Suprapubic skin (tissue), 4 donors: ENCODE data around the gene MAOA.

Experiments used
- EP300 ChIP-seq: sonication (generic); formaldehyde crosslinking; IDR thresholded peaks from one replicate; pipeline ENCODE4 v1.6.1; 2017; ENCODE audit warnings: antibody characterized with exemption
- POLR2A ChIP-seq, 2 donors: fragments of 450-650 bp; IDR thresholded peaks; one replicate each; pipeline ENCODE4 v1.6.1; 2017; ENCODE audit warnings: antibody characterized with exemption in 2 of 2, mild to moderate bottlenecking in 2 of 2, moderate library complexity in 2 of 2
- POLR2AphosphoS5 ChIP-seq, 3 donors: sonication (generic); formaldehyde crosslinking; IDR thresholded peaks; one replicate each; pipeline ENCODE4 v1.6.1; 2017; ENCODE audit warnings: antibody characterized with exemption in 3 of 3
- TF ChIP-seq, protein P1 (sequence below), 2 donors: fragments of 200-600 bp in 1 of 2; fragments of 450-650 bp in 1 of 2; sonication (generic) in 1 of 2; IDR thresholded peaks; one replicate each; pipeline ENCODE4 v1.5.1; 2016 to 2019; ENCODE audit warnings: antibody characterized with exemption in 2 of 2, mild to moderate bottlenecking in 1 of 2, moderate library complexity in 1 of 2

DNA sequence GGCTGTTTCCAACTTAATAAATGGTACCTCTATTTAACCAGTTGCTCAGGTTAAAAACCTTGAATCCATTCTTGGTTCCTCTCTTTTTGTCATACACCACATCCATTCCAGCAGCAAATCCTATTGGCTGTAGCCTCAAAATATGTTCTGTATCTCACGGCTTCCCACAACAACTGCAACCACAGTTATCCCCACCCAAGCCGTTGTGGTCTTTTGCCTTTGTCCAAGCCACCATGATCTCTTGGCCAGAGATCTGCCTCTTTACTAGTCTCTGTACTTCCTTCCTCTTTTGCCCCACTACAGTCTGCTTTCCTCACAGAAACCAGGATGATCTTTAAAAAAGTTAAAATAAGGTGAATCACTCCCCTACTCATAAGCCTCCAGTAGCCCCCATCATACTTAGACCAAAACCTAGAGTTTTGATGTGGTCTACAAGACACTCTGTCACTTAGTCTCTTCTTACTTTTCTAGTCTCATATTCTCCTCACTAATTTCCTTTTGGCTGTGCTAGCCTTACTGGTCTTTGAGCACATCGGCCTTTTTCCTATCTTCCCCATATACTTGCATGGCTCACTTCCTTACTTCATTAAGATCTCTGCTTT lies 10.3 kb downstream of the MAOA start:
- TF ChIP-seq, protein P1, sequence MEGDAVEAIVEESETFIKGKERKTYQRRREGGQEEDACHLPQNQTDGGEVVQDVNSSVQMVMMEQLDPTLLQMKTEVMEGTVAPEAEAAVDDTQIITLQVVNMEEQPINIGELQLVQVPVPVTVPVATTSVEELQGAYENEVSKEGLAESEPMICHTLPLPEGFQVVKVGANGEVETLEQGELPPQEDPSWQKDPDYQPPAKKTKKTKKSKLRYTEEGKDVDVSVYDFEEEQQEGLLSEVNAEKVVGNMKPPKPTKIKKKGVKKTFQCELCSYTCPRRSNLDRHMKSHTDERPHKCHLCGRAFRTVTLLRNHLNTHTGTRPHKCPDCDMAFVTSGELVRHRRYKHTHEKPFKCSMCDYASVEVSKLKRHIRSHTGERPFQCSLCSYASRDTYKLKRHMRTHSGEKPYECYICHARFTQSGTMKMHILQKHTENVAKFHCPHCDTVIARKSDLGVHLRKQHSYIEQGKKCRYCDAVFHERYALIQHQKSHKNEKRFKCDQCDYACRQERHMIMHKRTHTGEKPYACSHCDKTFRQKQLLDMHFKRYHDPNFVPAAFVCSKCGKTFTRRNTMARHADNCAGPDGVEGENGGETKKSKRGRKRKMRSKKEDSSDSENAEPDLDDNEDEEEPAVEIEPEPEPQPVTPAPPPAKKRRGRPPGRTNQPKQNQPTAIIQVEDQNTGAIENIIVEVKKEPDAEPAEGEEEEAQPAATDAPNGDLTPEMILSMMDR (IDR thresholded peaks at IDR 0.05): no peak
- TF ChIP-seq POLR2A (IDR thresholded peaks at IDR 0.05): no peak
- TF ChIP-seq POLR2AphosphoS5 (IDR thresholded peaks at IDR 0.05): no peak
- TF ChIP-seq EP300: no peak
